Measurements from ENCODE around the gene CCDC6.

The CCDC6 gene

GRCh38 chr10:59833810-59834209, 72.5 kb downstream of the CCDC6 start:
- Histone ChIP-seq H3K36me3 (peaks cover 8 to 12% (median 8%) of the 10 kb centered on the region in 3 donors), H3K27ac (no peak overlapping the region), H3K27me3 (no peaks in the 10 kb centered on the region), H3K9me3 (no peaks in the 10 kb centered on the region), H3K4me3 (no peak overlapping the region), H3K4me1 (peaks cover 0 to 47% (median 17%) of the 10 kb centered on the region in 4 donors)
- no peak for DNase-seq
- no peak for TF ChIP-seq CTCF (IDR thresholded peaks at IDR 0.05)
- intact Hi-C loops (cut with DNase I; ENCODE audit: low total_unique reads): loop anchor here (10.0 kb wide), 1 partner anchor 209 kb away; no protein-coding TSS in a partner anchor

- intact Hi-C loops (cut with DNase I; ENCODE audit: low total_unique reads): loop anchor here (10.0 kb wide), 1 partner anchor 208 kb away; no protein-coding TSS in a partner anchor
- Histone ChIP-seq H3K4me1 (peaks cover 0 to 51% (median 16%) of the 10 kb centered on the region in 4 donors), H3K4me3 (no peak overlapping the region), H3K36me3 (peaks cover 8 to 12% (median 8%) of the 10 kb centered on the region in 3 donors), H3K9me3 (no peaks in the 10 kb centered on the region), H3K27me3 (no peaks in the 10 kb centered on the region), H3K27ac (no peak overlapping the region)
- TF ChIP-seq CTCF (IDR thresholded peaks at IDR 0.05): no peak
- DNase-seq: no peak
These were observed 73.8 kb downstream of the CCDC6 start for GRCh38 chr10:59832506-59832905.

- TF ChIP-seq CTCF (IDR thresholded peaks at IDR 0.05): no peak
- Histone ChIP-seq H3K4me1 (peaks cover 0 to 52% (median 17%) of the 10 kb centered on the region in 4 donors), H3K4me3 (no peak overlapping the region), H3K36me3 (peaks cover 8 to 12% (median 8%) of the 10 kb centered on the region in 3 donors), H3K9me3 (no peaks in the 10 kb centered on the region), H3K27me3 (no peaks in the 10 kb centered on the region), H3K27ac (no peak overlapping the region)
- intact Hi-C loops (cut with DNase I; ENCODE audit: low total_unique reads): loop anchor here (10.0 kb wide), 1 partner anchor 207 kb away; no protein-coding TSS in a partner anchor
- no peak for DNase-seq
These were observed 74.5 kb downstream of the CCDC6 start for GRCh38 chr10:59831658-59832503.

GRCh38 chr10:59830601-59831259, 75.6 kb downstream of the CCDC6 start:
- peak; percentile 58 to 67 for TF ChIP-seq CTCF (IDR thresholded peaks at IDR 0.05)
- peak in 1 of 2 donors; percentile 32 for DNase-seq

GRCh38 chr10:59829601-59830000, 76.8 kb downstream of the CCDC6 start:
- no peak for TF ChIP-seq CTCF (IDR thresholded peaks at IDR 0.05)
- Histone ChIP-seq H3K4me1 (peaks cover 0 to 55% (median 16%) of the 10 kb centered on the region in 4 donors), H3K4me3 (no peak overlapping the region), H3K27me3 (no peaks in the 10 kb centered on the region), H3K36me3 (peaks cover 8 to 12% (median 8%) of the 10 kb centered on the region in 3 donors), H3K27ac (no peak overlapping the region), H3K9me3 (no peaks in the 10 kb centered on the region)
- DNase-seq: no peak
- intact Hi-C loops (cut with DNase I; ENCODE audit: low total_unique reads): no loop called here

More at GRCh38 chr10:59830601-59831259, 75.6 kb downstream of the CCDC6 start:
- no peak overlapping the region for H3K4me3 ChIP-seq
- peaks cover 8 to 12% (median 8%) of the 10 kb centered on the region in 3 donors for H3K36me3 ChIP-seq
- intact Hi-C loops (cut with DNase I; ENCODE audit: low total_unique reads): loop anchor here (10.0 kb wide), 1 partner anchor 206 kb away; no protein-coding TSS in a partner anchor
- H3K27me3 ChIP-seq: no peaks in the 10 kb centered on the region
- H3K9me3 ChIP-seq: no peaks in the 10 kb centered on the region
- peaks cover 0 to 61% (median 22%) of the 10 kb centered on the region in 4 donors for H3K4me1 ChIP-seq
- H3K27ac ChIP-seq: no peak overlapping the region
